T-helper 17 cell (primary cell): Measurements from ENCODE around the gene PHOX2B. TPM values are rescaled to one million over a fixed set of nuclear protein-coding genes. Genes with fewer than 3 reads are reported as not detected.

Experiments
- ATAC-seq: fragments of 150-1000 bp; cut with Tn5 transposase; 2 replicates; pipeline ENCODE4 v1.10.0; 2021; ENCODE audit warnings: mild to moderate bottlenecking, moderate library complexity
- DNase-seq, 3 donors: peaks; one replicate each; pipeline versions ENCODE4 v3.0.0 to v3.0.0-alpha.2; 2020 to 2021
- H3K9me3 ChIP-seq: one replicate; pipeline ENCODE4 v1.7.0; 2013; ENCODE audit warnings: low read length, mild to moderate bottlenecking; ENCODE audit not compliant: control insufficient read depth, poor library complexity, severe bottlenecking
- H3K27ac Mint-ChIP-seq: one replicate; pipeline ENCODE4 v1.8.0; 2022; ENCODE audit warnings: mild to moderate bottlenecking, moderate library complexity, mixed read lengths
- H3K27me3 Mint-ChIP-seq: one replicate; pipeline ENCODE4 v1.8.0; 2022; ENCODE audit warnings: mixed read lengths
- H3K36me3 Mint-ChIP-seq: one replicate; pipeline ENCODE4 v1.8.0; 2022; ENCODE audit warnings: low read depth, mixed read lengths
- H3K4me1 Mint-ChIP-seq: one replicate; pipeline ENCODE4 v1.8.0; 2022; ENCODE audit warnings: mild to moderate bottlenecking, mixed read lengths
- H3K4me3 Mint-ChIP-seq: one replicate; pipeline ENCODE4 v1.8.0; 2022; ENCODE audit warnings: mild to moderate bottlenecking, moderate library complexity, mixed read lengths
- total RNA-seq, 4 donors: library from RNA in 2 of 4; stranded (reverse) in 2 of 4; gene quantifications; one replicate each; pipeline ENCODE4 v1.2.3 and lab custom pipeline; 2022 to 2026

The PHOX2B gene
- total RNA-seq, 2 donors from 2014 or later: not detected

- H3K4me3 Mint-ChIP-seq: no peak overlapping the region
- no peaks in the 10 kb centered on the region for H3K4me1 Mint-ChIP-seq
- H3K27me3 Mint-ChIP-seq: peaks cover 30% of the 10 kb centered on the region
- ATAC-seq (no peak), DNase-seq (no peak)
- H3K27ac Mint-ChIP-seq: no peak overlapping the region
- no peaks in the 10 kb centered on the region for H3K9me3 ChIP-seq
- H3K36me3 Mint-ChIP-seq: no peaks in the 10 kb centered on the region
Measured at GRCh38 chr4:41757521-41758156, 9.1 kb upstream of the PHOX2B start.

GRCh38 chr4:41753942-41754341, 5.4 kb upstream of the PHOX2B start:
- Mint-ChIP-seq H3K4me1 (peaks cover under 1% of the 10 kb centered on the region), H3K36me3 (no peaks in the 10 kb centered on the region), H3K27me3 (peaks cover 62% of the 10 kb centered on the region), H3K27ac (no peak overlapping the region), H3K4me3 (no peak overlapping the region)
- H3K9me3 ChIP-seq: no peaks in the 10 kb centered on the region
- ATAC-seq (no peak), DNase-seq (no peak)

- H3K4me1 Mint-ChIP-seq: peaks cover 2% of the 10 kb centered on the region
- peaks cover 79% of the 10 kb centered on the region for H3K27me3 Mint-ChIP-seq
- ATAC-seq (no peak), DNase-seq (no peak)
- H3K36me3 Mint-ChIP-seq: no peaks in the 10 kb centered on the region
- no peak overlapping the region for H3K27ac Mint-ChIP-seq
- H3K4me3 Mint-ChIP-seq: no peak overlapping the region
- H3K9me3 ChIP-seq: no peaks in the 10 kb centered on the region
Measured at GRCh38 chr4:41752081-41752836, 3.7 kb upstream of the PHOX2B start.

GRCh38 chr4:41751449-41752061, 3.0 kb upstream of the PHOX2B start:
- Mint-ChIP-seq H3K4me3 (no peak overlapping the region), H3K36me3 (no peaks in the 10 kb centered on the region), H3K4me1 (peaks cover 2% of the 10 kb centered on the region), H3K27me3 (peaks cover 86% of the 10 kb centered on the region), H3K27ac (no peak overlapping the region)
- H3K9me3 ChIP-seq: no peaks in the 10 kb centered on the region
- DNase-seq (no peak), ATAC-seq (no peak)

GRCh38 chr4:41750626-41751448, 2.3 kb upstream of the PHOX2B start:
- no peak overlapping the region for H3K4me3 Mint-ChIP-seq
- H3K9me3 ChIP-seq: no peaks in the 10 kb centered on the region
- H3K4me1 Mint-ChIP-seq: peaks cover 2% of the 10 kb centered on the region
- H3K27me3 Mint-ChIP-seq: peaks cover 92% of the 10 kb centered on the region
- DNase-seq (no peak), ATAC-seq (no peak)
- H3K36me3 Mint-ChIP-seq: no peaks in the 10 kb centered on the region
- no peak overlapping the region for H3K27ac Mint-ChIP-seq

GRCh38 chr4:41750121-41750625, 1.6 kb upstream of the PHOX2B start:
- no peak overlapping the region for H3K4me3 Mint-ChIP-seq
- H3K9me3 ChIP-seq: no peaks in the 10 kb centered on the region
- peaks cover 2% of the 10 kb centered on the region for H3K4me1 Mint-ChIP-seq
- no peak overlapping the region for H3K27ac Mint-ChIP-seq
- no peaks in the 10 kb centered on the region for H3K36me3 Mint-ChIP-seq
- no peak for DNase-seq
- no peak for ATAC-seq
- peaks cover 90% of the 10 kb centered on the region for H3K27me3 Mint-ChIP-seq

GRCh38 chr4:41749631-41750039, 1.1 kb upstream of the PHOX2B start:
- DNase-seq (no peak), ATAC-seq (no peak)
- H3K27me3 Mint-ChIP-seq: peaks cover 90% of the 10 kb centered on the region
- H3K9me3 ChIP-seq: no peaks in the 10 kb centered on the region
- H3K4me3 Mint-ChIP-seq: no peak overlapping the region
- peaks cover 2% of the 10 kb centered on the region for H3K4me1 Mint-ChIP-seq
- no peak overlapping the region for H3K27ac Mint-ChIP-seq
- no peaks in the 10 kb centered on the region for H3K36me3 Mint-ChIP-seq

- no peaks in the 10 kb centered on the region for H3K36me3 Mint-ChIP-seq
- H3K27ac Mint-ChIP-seq: no peak overlapping the region
- no peak for ATAC-seq
- DNase-seq: no peak
- peaks cover 87% of the 10 kb centered on the region for H3K27me3 Mint-ChIP-seq
- peaks cover 2% of the 10 kb centered on the region for H3K4me1 Mint-ChIP-seq
- no peaks in the 10 kb centered on the region for H3K9me3 ChIP-seq
- no peak overlapping the region for H3K4me3 Mint-ChIP-seq
Measured at GRCh38 chr4:41748074-41748570, 403 bp downstream of the PHOX2B start.

- Mint-ChIP-seq H3K36me3 (no peaks in the 10 kb centered on the region), H3K4me1 (peaks cover 2% of the 10 kb centered on the region), H3K27me3 (peaks cover 80% of the 10 kb centered on the region), H3K27ac (no peak overlapping the region), H3K4me3 (no peak overlapping the region)
- ATAC-seq: no peak
- no peak for DNase-seq
- H3K9me3 ChIP-seq: no peaks in the 10 kb centered on the region
Measured at GRCh38 chr4:41747230-41748055, 1.1 kb downstream of the PHOX2B start.

GRCh38 chr4:41746440-41747229, 1.9 kb downstream of the PHOX2B start:
- Mint-ChIP-seq H3K36me3 (no peaks in the 10 kb centered on the region), H3K27me3 (peaks cover 72% of the 10 kb centered on the region), H3K4me1 (peaks cover 2% of the 10 kb centered on the region), H3K27ac (no peak overlapping the region), H3K4me3 (no peak overlapping the region)
- ATAC-seq (no peak), DNase-seq (no peak)
- H3K9me3 ChIP-seq: no peaks in the 10 kb centered on the region

GRCh38 chr4:41746025-41746439, 2.5 kb downstream of the PHOX2B start:
- H3K9me3 ChIP-seq: no peaks in the 10 kb centered on the region
- DNase-seq: no peak
- ATAC-seq: no peak
- Mint-ChIP-seq H3K36me3 (no peaks in the 10 kb centered on the region), H3K27me3 (peaks cover 66% of the 10 kb centered on the region), H3K27ac (no peak overlapping the region), H3K4me3 (peak overlapping the region; percentile 63), H3K4me1 (peaks cover 2% of the 10 kb centered on the region)
